Measurements from ENCODE around the gene KHK.

- TF ChIP-seq EZH2 (IDR thresholded peaks at IDR 0.05; ENCODE audit: insufficient read depth, poor library complexity, severe bottlenecking) (no peak), EZH2phosphoT487 (IDR thresholded peaks at IDR 0.05; ENCODE audit: insufficient read depth, low read depth) (no peak)
Observed at GRCh38 chr2:27095427-27095744, 8.8 kb downstream of the KHK start.
